Neural progenitor cell (in vitro differentiated cells): ENCODE measurements around the gene VWA5B2.
A peak's percentile ranks its signal among the peaks of the same experiment; 100 is the strongest.

Experiments
- CTCF ChIP-seq: fragments of 200-600 bp; sonication (generic); IDR thresholded peaks from 2 replicates; pipeline ENCODE4 v1.5.1; 2017; ENCODE audit warnings: antibody characterized with exemption, mild to moderate bottlenecking
- EZH2 ChIP-seq: fragments of 200-600 bp; sonication (generic); IDR thresholded peaks from 2 replicates; pipeline ENCODE4 v1.6.1; 2017; ENCODE audit warnings: antibody characterized with exemption, mild to moderate bottlenecking, moderate library complexity
- EZH2phosphoT487 ChIP-seq: fragments of 200-600 bp; sonication (generic); IDR thresholded peaks from 2 replicates; pipeline ENCODE4 v1.6.1; 2017; ENCODE audit warnings: antibody characterized with exemption

- TF ChIP-seq CTCF, result peak; percentile 6
- no peak for TF ChIP-seq EZH2phosphoT487
- TF ChIP-seq EZH2, result no peak
Observed at GRCh38 chr3:184248454-184249411, 19.3 kb downstream of the VWA5B2 start, which contains the start of gene ALG3.
